Kidney epithelial cell (primary cell): Measurements from ENCODE around the gene MOSPD3. TPM values are rescaled to one million over a fixed set of nuclear protein-coding genes. Genes with fewer than 3 reads are reported as not detected.

Source experiments
- DNase-seq: peaks from one replicate; pipeline ENCODE4 v3.0.0-alpha.2; 2010; ENCODE audit warnings: low read depth
- H3K27me3 ChIP-seq: 2 replicates; pipeline ENCODE4 v1.6.0; 2011; ENCODE audit warnings: low read length; ENCODE audit not compliant: control insufficient read depth, insufficient read depth
- H3K36me3 ChIP-seq: 2 replicates; pipeline ENCODE4 v1.5.1; 2011; ENCODE audit warnings: low read length; ENCODE audit not compliant: control insufficient read depth, insufficient read depth
- H3K4me3 ChIP-seq: 2 replicates; pipeline ENCODE4 v1.5.1; 2011; ENCODE audit warnings: low read depth, mild to moderate bottlenecking, control low read depth, low read length
- CTCF ChIP-seq: IDR thresholded peaks from 2 replicates; pipeline ENCODE4 v1.5.1; 2011; ENCODE audit warnings: mild to moderate bottlenecking, moderate library complexity, low read length, control low read depth, inconsistent platforms; ENCODE audit not compliant: insufficient read depth, poor library complexity, severe bottlenecking
- total RNA-seq: library from RNA; depleted of rRNA; stranded (reverse); fragments of >200 nt; gene quantifications from 2 replicates; pipeline ENCODE4 v1.2.3, GENCODE V29; 2015

Gene MOSPD3
- total RNA-seq, 1 donor from 2014 or later = 14.5 TPM

- Histone ChIP-seq H3K36me3 (no peaks in the 10 kb centered on the region), H3K4me3 (no peak overlapping the region), H3K27me3 (peaks cover 6% of the 10 kb centered on the region)
- no peak for DNase-seq
- no peak for TF ChIP-seq CTCF
These were observed 22.9 kb upstream of the MOSPD3 start for GRCh38 chr7:100589341-100589947.

- Histone ChIP-seq H3K27me3 (peaks cover 6% of the 10 kb centered on the region), H3K36me3 (no peaks in the 10 kb centered on the region), H3K4me3 (no peak overlapping the region)
- DNase-seq = no peak
- no peak for TF ChIP-seq CTCF
These were observed 22.1 kb upstream of the MOSPD3 start for GRCh38 chr7:100590077-100590737.

GRCh38 chr7:100591596-100591995, 20.7 kb upstream of the MOSPD3 start:
- Histone ChIP-seq H3K36me3 (no peaks in the 10 kb centered on the region), H3K27me3 (peaks cover 6% of the 10 kb centered on the region), H3K4me3 (no peak overlapping the region)
- no peak for TF ChIP-seq CTCF
- no peak for DNase-seq

GRCh38 chr7:100595188-100595587, 17.2 kb upstream of the MOSPD3 start:
- TF ChIP-seq CTCF = no peak
- no peaks in the 10 kb centered on the region for H3K36me3 ChIP-seq
- DNase-seq = no peak
- H3K27me3 ChIP-seq = peaks cover 1% of the 10 kb centered on the region
- no peak overlapping the region for H3K4me3 ChIP-seq

DNA sequence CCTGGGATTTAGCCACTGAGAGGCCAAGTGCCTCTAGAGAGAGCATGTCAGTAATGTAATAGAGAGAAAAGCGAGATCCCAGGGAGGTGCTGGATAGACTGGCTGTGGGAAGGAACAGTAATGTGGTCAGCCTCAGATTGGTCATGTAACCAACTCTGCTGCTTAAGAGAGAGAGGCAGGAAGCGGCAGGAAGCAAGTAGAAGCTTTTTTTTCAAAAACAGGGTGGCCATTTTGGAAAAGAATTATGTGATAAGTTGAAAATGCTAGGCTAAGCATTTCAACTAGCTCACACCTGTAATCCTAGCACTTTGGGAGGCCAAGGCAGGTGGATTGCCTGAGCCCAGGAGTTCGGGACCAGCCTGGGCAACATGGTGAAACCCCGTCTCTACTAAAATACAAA, 13.9 kb upstream of the MOSPD3 start:
- Histone ChIP-seq H3K27me3 (no peaks in the 10 kb centered on the region), H3K4me3 (no peak overlapping the region), H3K36me3 (no peaks in the 10 kb centered on the region)
- no peak for TF ChIP-seq CTCF
- DNase-seq = no peak
